Heart left ventricle (tissue), 13 donors: Measurements from ENCODE around the gene TSPOAP1.

Experiments used
- CTCF ChIP-seq, 12 donors: fragments of 200-600 bp; sonication (generic) in 4 of 12; IDR thresholded peaks; one replicate each; pipeline versions ENCODE4 v1.5.0 to v1.8.0; 2018 to 2022; ENCODE audit warnings: antibody characterized with exemption in 12 of 12, mild to moderate bottlenecking in 5 of 12
- POLR2A ChIP-seq, 2 donors: fragments of 450-650 bp; IDR thresholded peaks; one replicate each; pipeline ENCODE4 v1.6.1; 2017; ENCODE audit warnings: antibody characterized with exemption in 2 of 2, mild to moderate bottlenecking in 2 of 2, moderate library complexity in 2 of 2
- donor health status: ischemic (EF 13 %, LVEDD 7.1; RV severe dilation, severe dysfunction).
- donor health status: DM: no; HTN: yes; CAD: no.
- donor health status: DM: no; HTN: no; CAD: no.
- donor health status: ischemic (EF 25% LVEDD 6.9; RV normal size, moderate dysfunction).
- donor health status: ischemic (EF 25% LVEDD 5.7; RV mildly dilated, moderate dysfunction).
- donor health status: ischemic (EF 35%, LVEDD 5.7; RV mildly dilated, moderate dysfunction).
- donor health status: nonischemic (EF 11% LVEDD 7.7; RV severe dilation, severe dysfunction).
- donor health status: DM: yes; HTN: yes; CAD: no.
- donor health status: PGD.
- donor health status: ischemic (EF 29% LVEDD 5.4; RV normal size, mild dysfunction).
- donor health status: nonischemic (EF 23%, LVEDD 6.1; RV moderate dilation, normal function).

GRCh38 chr17:58365185-58365979 is 36.8 kb upstream of the TSPOAP1 start:
- TF ChIP-seq POLR2A (IDR thresholded peaks at IDR 0.05) (no peak), CTCF (IDR thresholded peaks at IDR 0.05) (no peak)
